ENCODE measurements around the gene RNF145.
"Not testable (repeated sequence)": the region's sequence is repeated elsewhere in the genome, so short reads cannot be mapped to it uniquely, and the experiment has no call there.

RNF145 gene, protein sequence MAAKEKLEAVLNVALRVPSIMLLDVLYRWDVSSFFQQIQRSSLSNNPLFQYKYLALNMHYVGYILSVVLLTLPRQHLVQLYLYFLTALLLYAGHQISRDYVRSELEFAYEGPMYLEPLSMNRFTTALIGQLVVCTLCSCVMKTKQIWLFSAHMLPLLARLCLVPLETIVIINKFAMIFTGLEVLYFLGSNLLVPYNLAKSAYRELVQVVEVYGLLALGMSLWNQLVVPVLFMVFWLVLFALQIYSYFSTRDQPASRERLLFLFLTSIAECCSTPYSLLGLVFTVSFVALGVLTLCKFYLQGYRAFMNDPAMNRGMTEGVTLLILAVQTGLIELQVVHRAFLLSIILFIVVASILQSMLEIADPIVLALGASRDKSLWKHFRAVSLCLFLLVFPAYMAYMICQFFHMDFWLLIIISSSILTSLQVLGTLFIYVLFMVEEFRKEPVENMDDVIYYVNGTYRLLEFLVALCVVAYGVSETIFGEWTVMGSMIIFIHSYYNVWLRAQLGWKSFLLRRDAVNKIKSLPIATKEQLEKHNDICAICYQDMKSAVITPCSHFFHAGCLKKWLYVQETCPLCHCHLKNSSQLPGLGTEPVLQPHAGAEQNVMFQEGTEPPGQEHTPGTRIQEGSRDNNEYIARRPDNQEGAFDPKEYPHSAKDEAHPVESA

DNA sequence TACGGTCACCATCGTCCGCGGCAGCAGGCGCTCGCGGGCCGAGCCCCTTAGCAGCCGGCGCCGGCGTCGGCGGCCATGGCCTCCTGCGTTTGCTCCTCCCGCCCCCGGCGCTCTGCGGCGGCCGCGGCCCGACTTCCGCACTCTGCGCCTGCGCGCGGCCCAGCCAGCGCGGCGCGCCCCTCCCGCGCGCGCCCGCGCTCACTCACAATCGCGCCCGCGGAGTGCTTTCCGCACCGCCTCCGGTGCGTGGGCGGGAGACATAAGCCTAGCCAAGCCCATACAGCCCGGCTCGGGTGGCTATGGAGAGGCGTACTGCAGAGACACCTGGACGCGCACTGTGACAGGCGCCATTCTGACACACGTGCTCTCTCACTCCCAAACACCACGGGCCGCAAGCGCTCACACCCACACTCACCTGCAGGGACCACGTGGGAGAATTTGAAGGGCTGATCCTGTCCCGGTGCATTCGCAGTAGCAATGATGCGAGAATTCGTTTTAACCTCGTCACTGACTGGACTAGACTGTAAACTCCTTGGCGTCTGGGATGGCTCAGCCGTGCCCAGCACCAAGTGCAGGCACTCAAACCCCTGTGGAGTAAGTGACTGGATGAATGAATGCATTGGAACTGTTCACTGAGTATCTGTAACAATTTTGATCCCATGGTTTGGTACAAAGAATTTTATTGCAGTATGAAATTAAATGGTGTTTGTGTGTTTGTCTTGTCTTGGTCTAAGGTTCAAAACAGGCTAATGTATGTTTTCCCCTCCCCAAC, at the start of gene RNF145:
Gene RNF145 (minus strand): TSS at position 116 of the 772 bp plus-strand sequence. CDS start 5,936 bp downstream, outside the sequence.
- DNase-seq (ENCODE audit: low read depth in 2 of 2, low spot score in 1 of 2) = peak; percentile 83 to 89

DNA sequence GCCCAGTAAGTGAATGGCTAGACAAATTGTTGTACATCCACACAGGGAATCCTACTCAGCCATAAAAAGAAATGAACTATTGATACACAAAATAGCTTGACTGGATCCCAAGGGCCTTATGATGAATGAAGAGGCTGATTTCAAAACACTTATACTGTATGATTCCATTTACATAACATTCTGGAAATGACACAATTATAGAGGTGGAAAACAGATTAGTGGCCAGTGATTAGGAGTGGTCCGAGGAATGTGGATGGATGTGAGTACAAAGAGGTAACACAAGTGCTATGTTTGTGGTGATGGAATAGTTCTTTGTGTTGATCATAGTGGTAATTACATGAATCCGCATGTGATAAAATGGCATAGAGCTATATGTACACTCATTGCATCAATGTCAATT, 49.0 kb upstream of the RNF145 start:
- no peak for DNase-seq (ENCODE audit: low read depth in 2 of 2, low spot score in 1 of 2)

DNA sequence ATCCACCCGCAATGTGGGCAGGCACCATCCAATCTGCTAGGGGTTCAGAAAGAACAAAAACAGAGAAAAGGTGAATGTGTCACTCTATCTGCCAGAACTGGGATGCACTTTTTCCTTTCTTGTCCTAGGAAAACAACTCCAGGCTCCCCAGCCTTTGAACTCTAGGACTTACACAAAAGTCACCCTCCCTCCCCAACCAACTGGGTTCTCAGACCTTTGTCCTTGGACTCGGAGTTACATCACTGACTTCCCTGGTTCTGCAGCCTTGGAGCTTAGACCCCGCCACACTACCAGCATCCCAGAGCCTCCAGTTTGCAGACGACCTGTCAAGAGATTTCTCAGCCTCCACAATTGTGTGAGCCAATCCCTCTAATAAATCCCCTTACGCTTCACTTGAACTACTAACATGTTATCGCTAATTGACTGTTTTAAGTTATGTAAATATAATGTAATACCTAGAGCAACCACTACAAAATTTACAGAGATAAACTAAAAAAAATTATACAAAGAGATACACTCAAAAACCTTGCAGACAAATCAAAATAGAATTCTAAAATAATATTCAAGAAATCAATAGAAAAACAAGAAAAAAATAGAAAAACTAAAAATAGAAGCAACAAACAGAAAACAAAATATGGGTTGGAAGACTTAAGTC, 48.4 kb upstream of the RNF145 start:
- DNase-seq (ENCODE audit: low read depth in 2 of 2, low spot score in 1 of 2) = no peak

DNA sequence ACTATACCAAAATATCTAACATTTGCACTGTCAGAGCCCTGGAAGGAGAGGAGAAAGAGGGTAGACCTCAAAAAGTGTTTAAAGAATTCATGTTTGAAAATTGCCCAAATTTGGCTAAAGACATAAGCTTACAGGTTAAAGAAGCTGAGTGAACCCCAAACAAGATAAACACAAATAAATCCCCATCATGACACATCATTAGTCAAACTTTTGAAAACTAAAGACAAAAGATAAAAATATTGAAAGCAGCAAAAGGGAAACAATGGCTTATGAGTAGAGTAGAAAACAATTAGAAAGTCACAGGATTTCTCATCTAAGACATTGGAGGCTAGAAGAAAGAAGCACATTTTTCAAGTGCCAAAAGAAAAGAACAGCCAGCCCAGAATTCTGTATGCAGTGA, 47.7 kb upstream of the RNF145 start:
- DNase-seq (ENCODE audit: low read depth in 2 of 2, low spot score in 1 of 2) = no peak

DNA sequence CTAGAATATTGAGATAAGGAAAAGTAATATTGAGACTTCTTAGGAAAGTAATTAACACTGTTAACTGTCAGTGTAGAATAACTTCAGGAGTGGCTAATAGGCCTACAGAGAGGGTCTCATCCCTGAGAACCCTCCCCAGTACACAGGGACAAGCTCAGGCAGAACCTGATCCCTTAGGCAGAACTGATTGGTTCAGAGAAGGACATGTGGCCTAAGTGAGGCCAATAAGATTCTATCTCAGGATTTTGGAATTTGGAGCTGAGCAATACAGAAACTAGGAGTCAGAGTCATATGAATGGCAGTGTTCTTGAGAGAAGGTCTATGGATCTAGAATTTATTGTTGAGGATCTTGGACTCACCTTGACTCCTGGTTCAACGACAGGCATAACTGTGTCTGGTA, 42.8 kb upstream of the RNF145 start:
- no peak for DNase-seq (ENCODE audit: low read depth in 2 of 2, low spot score in 1 of 2)

DNA sequence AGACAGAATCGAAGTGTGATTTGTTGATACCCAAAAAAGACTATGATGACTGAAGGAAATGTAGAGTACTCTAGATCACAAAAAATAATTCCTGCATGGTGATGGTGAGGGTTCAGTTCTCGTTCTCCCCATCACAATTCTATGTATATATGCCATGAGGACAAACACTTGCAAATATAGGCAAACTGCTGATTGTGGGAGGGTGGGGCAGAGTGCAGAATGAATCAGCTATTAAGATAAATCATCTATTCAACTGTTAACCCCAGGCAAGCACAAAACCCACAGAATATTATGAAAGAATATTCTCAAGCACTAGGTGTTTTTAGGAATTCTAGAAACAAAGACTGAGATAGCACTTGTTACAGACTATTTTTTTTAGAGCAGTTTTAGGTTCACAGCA, 39.8 kb upstream of the RNF145 start:
- DNase-seq (ENCODE audit: low read depth in 2 of 2, low spot score in 1 of 2) = no peak

DNA sequence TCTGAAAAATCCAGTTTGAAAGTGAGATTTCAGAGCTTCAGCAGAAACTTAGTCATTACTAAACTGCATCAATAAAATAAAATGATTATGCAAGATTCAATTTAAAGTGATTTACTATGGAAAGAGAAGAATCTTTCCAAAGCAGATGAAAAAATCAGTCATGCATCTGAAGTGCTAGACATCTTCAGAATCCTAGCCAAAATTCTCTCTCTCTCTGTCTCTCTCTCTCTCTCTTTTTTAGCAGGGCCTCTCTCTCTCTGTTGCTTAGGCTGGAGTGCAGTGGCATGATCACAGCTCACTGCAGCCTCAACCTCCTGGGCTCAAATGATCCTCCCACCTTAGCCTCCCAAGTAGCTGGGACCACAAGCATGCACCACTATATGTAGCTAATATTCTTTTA, 35.5 kb upstream of the RNF145 start:
- DNase-seq (ENCODE audit: low read depth in 2 of 2, low spot score in 1 of 2) = no peak

DNA sequence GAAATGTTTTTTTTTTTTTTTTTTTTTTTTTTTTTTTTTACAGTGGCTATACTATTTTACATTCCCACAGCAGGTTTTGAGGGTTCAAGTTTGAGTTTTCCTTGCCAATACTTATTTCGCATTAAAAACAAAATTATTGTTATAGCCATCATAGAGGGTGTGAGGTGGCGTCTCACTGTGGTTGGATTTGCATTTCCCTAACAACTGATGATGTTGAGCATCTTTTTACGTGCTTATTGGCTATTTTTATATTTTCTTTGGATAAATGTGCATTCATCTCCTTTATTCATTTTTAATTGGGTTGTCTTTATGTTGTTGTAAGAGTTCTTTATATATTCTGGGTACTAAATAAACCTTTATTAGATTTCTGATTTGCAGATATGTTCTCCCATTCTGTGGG, 34.8 kb upstream of the RNF145 start:
- DNase-seq (ENCODE audit: low read depth in 2 of 2, low spot score in 1 of 2) = no peak

DNA sequence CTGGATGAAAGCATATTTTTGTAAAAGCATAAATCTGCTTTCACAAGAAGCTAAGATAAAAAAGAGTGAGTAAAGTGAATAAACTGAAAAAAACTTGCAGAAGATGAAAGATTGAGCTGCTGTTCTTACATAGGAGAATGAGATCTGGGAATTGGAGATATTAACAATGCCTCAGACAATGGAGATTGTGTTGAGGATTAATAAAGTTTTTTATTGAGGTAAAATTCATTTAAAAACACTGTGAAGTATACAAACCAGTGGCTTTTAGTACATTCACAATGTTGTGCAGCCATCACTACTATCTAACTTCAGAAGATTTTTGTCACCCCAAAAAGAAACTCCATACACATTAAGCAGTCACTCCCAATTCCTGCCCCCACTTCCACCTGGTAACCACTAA, 34.0 kb upstream of the RNF145 start:
- no peak for DNase-seq (ENCODE audit: low read depth in 2 of 2, low spot score in 1 of 2)

DNA sequence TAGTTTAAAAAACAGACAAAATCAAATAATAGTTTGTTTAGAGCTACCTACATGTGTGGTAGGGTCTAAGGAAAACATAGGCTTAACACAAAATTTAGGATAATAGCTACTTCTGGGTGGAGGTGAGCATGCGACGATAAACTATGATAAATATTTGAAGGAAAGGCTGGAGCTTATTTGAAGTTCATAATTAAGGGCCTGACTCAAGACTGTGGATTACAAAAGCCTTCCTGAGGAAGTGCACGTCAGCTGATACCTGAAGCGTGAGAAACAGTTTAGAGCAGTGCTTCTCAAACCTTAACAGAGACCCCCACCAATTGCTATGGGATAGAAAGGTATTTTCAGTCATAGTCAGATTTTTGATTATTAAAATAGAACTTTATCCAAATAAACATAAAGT, 33.3 kb upstream of the RNF145 start:
- DNase-seq (ENCODE audit: low read depth in 2 of 2, low spot score in 1 of 2) = no peak

DNA sequence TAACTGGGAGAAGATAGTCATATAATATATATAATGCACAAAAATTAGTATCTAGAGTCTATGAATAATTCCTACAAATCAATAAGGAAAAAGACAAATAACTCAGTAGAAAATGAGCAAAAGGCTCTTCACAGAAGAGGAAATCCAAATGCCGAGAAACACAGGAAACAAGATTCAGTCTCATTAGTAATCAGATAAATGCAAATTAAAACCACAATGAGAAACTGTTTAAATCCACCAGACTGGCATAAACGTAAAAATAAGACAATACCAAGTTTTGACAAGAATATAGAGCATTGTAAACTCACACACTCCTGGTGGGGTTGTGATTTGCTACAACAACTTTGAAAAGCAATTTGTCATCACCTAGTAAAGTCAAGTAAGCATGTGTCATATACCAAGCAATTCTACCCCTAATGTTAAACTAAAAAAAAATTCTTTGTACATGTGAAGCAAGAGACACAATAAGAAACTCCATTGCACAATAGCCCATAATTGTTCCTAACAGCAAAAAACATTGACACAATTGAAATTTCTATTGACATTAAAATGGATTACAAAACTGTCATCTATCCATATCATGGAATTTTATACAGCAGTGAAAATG, 32.7 kb upstream of the RNF145 start:
- DNase-seq (ENCODE audit: low read depth in 2 of 2, low spot score in 1 of 2) = no peak

DNA sequence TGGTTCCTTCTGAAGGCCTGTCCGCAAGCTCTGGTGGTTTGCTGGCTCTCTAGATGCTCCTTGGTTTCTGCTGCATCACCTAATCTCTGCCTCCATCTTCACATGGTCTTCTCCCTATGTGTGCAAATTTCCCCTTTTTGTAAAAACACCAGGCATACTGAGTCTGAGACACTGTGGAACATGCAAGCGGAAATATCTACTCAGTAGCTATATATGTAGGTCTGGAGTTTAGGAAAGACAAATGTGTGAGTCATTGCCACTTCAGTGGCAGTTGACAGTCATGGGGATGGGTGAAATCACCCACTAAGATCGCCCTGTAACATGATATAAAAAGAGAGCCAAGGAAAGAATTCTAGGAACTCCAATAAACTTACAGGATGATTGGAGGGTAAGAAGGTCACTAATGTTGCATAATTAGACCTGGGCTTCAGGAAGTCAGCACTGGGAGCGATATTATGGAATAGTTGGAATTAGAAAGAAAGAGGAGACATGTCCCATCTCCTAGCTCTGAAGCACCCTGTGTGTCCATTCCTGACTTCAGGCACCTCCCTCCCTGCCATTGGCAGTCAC, 31.0 kb upstream of the RNF145 start:
- DNase-seq (ENCODE audit: low read depth in 2 of 2, low spot score in 1 of 2) = no peak

DNA sequence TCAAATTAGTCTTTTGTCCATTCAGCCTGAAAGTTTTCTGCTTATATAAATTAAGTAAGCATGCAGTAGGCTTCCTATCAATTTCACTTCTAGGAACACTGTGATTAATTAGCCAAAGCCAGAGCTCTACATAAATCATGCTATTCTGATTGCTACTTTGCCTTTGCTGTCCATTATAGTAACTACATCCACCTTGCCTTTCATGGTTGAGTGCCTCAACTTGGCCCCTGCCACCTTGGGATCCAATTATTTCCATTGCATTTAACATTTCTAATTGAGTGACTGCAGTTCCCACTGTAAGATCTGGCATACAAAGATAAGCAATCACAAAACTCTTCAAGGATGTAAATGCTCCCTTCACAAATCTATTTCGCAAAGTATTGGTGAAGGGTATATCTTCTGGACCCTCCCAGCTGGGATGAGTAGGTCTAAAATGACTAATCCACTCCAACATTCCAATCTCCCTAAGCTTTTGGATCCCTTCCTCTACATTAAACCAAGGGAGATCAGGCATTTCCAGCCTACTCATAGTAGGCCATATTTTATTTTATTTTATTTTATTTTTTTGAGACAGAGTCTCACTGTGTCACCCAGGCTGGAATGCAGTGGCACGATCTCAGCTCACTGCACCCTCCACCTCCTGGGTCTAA, 26.6 kb upstream of the RNF145 start:
- not testable (repeated sequence) for DNase-seq (ENCODE audit: low read depth in 2 of 2, low spot score in 1 of 2)

DNA sequence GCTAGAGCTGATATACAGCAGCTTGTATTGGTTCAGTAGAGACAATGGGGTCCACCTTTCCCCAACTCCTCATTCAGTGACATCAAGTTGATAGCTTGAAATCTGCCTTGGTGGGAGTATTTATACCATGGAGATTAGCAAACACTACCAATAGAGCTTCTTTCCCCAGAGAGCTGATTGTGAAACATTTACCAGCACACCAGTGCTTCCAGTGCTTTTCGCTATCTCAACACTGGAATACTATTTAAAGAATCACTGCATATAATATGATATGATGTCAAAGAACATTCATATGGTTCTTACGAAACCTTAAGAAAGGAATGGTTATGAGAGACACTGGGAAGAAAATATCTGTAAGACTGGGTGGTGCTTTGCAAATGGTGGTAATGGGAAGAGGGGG, 21.8 kb upstream of the RNF145 start:
- DNase-seq (ENCODE audit: low read depth in 2 of 2, low spot score in 1 of 2) = no peak

DNA sequence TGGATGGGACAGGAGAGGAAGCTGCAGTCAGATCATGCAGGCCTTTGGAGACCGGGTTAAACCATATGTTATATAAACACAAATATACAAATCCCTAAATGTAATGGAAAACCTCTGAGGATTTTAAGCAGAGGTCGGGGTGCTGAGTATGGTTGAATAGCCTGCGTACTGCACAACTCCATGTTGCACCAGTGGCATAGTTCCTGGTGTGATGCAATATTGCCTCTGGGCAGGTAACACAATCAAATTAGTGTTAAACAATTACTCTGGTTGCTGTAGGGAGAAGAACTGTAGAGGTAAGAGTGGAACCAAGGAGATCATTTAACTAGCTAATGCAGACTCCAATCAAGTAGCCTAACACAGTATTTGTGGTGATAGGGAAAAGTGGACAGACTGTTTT, 21.3 kb upstream of the RNF145 start:
- no peak for DNase-seq (ENCODE audit: low read depth in 2 of 2, low spot score in 1 of 2)

DNA sequence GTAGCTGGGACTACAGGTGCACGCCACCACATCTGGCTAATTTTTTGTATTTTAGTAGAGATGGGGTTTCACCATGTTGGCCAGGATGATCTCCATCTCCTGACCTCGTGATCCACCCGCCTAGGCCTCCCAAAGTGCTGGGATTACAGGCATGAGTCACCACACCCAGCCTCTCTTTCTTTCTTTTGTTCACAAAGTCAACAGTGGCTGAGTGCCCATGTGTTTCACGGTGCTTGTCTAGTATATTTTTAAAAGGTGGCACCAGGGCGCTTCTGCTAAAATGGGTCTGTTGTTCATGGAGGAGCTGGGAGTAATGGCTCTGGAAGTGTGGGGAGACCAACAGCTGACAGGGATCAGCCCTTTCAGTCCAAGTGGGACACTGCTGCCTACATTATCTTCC, 18.7 kb upstream of the RNF145 start:
- DNase-seq (ENCODE audit: low read depth in 2 of 2, low spot score in 1 of 2) = not testable (repeated sequence)

DNA sequence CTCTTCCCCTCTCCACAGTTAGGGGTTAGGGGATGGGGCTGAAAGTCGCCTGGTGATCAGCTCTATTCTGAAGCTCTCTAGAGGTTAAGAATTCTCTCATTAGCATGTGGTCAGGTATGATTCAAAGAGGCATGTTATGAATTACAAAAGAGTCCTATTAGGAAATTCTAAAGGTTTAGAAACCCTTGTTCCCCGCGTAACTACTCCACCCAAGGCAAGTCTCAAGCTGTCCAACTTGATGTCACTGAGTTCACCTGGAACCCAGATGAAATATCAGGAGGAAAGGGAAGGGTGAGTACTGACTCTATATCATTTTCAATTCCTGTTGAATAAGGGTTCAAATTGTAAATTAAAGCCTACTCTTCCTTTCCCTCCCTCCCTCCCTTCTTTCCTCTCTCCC, 18.1 kb upstream of the RNF145 start:
- no peak for DNase-seq (ENCODE audit: low read depth in 2 of 2, low spot score in 1 of 2)

DNA sequence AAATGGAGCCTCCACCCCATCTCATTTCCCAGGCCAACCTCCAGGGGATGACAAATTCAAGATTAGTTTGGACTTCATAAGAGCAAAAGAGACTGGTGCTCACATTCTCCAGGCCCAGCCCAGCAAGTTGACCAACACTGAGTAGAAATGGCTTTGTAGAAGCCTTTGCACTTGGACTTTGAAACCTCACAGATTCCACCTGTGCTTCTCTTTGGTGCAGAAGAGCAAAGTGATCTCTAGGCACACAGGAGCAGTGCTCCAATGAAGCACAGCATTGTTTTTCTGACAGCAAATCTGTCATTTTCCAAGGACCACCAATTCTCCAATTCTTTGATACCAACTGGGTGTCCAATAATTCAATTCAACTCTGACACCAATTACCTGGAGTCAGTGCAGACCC, 17.1 kb upstream of the RNF145 start:
- DNase-seq (ENCODE audit: low read depth in 2 of 2, low spot score in 1 of 2) = no peak

DNA sequence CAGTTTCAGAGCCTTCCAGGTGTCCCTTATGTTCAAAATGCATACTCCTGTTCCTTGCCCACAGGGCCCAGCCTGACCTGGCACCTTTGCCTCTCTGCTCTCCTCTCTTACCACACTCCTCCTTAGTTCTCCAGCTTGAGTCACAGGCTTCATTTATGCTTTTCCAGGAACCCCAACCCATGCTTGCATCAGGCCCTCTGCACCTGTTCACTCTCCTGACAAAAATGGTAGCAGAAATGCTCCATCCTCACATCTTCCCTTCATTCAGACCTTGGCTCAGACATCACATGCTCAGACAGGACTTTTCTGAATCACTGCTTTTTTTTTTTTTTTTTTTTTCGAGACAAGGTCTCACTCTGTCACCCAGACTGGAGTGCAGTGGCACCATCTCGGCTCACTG, 15.1 kb upstream of the RNF145 start:
- DNase-seq (ENCODE audit: low read depth in 2 of 2, low spot score in 1 of 2) = no peak

DNA sequence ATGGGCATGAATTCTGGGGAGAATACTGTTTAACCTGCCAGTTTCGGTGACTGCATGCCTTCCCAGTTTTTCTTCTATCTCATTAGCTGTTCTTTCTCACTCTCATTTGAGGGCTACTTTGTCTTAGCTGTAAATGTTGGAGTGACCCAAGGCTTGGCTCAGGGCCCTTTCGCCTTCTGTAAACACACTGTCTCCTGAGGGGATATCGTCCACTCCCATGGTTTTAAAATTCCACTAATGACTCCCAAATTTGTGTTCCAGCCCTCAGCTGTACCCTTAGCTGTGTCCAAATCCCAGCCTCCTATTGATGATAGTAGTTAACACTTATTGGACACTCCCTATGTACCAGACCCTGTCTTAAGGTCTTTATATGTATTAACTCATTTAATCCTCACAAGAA, 14.1 kb upstream of the RNF145 start:
- no peak for DNase-seq (ENCODE audit: low read depth in 2 of 2, low spot score in 1 of 2)

Data from stimulated activated CD8-positive, alpha-beta memory T cell treated with anti-CD3 and anti-CD28 coated beads, Interleukin-4, amount 100 ng/mL, for 1 hour (primary cell).